ENCODE measurements around the gene VSIG10L.
A peak's percentile ranks its signal among the peaks of the same experiment; 100 is the strongest.

Gene VSIG10L

DNA sequence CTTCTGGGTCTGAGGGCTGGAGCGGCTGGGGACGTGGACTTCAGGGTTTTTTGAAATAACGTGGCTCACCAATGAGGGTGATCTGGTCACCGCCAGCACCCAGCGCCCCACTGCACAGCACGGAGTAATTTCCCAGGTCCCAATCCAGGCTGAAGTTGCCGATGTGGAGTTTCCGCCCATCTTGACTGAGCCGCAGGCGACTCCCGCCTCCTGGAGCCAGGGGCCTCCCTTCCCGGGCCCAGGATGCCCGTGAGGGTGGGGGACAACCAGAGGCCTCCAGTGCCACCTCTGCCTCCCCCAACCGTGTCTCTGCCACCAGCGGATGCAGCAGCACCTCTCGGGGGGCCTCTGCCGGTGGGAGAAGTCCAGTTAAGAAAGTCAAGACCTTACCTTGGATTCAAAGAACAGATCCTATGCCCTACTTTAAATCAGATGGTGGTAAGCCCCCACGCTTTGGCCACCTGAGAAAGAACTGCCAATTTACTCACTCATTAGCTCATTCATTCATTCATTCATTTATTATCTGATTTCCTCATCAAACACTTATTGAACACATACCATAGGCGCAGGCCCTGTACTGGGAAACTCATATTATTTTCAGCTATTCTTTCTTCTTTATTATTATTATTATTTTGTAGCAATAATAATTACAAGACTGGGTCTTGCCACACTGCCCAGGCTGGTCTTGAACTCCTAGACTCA lies 3.9 kb downstream of the VSIG10L start:
- no peak for DNase-seq

DNA sequence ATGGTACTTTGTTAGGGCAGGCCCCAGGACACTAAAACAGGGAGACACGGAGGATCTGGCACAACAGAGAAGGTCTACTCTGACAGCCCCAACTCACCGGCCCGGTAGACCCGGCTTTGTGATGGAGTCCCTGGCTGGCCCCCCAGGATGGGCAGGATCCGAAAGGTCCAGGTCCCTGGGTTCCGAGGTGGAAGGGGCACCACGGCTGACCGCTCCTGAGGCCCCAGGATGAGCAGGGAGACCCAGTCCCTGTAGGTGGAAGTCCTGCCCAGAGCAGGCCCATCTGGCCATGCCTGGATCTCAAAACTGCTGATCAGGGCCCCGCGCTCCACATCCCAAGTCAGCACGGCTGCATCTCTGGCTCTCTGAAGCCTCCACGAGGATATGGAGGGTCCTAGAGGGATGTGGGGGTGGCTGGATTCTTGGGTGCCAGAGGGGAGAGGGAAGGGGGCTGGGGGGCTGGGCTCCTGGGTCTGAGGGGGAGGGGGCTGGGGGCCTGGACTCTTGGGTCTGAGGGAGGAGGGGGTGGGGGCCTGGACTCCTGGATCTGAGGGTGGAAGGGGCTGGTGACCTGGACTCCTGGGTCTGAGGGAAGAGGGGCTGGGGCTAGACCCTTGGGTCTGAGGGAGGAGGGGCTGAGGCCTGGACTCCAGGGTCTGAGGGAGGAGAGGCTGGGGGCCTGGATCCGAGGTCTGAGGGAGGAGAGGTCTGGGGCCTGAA lies 4.6 kb downstream of the VSIG10L start:
- no peak for DNase-seq

DNA sequence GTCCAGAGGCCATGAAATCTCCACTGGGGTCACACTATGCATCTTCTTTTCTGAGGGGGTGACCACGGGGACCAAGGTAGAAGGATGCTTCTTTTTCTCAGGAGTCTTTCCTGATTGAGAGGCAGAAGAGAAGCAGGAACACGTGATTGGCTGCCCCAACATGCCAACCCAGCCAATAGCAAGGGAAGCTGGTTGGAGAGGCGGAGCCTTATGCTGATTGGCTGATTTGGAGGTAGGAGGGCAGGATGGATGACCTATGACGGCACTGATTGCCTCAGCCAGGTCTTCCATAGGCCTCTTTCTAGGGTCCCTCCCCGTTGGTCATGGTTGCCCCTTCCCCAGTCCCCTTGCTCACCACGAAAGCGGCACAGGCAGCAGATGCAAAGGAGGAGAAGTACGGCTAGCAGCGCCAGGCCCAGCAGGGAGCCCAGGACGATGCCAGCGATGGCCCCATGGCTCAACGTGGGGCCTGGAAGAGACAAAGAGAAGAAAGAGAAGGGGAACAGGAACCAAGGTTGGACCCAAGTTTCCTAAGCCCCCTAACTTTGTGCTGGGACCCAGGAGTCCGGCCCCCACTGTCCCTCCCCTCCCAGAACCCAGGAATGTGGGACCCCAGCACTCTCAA lies 8.0 kb downstream of the VSIG10L start:
- DNase-seq: no peak

DNA sequence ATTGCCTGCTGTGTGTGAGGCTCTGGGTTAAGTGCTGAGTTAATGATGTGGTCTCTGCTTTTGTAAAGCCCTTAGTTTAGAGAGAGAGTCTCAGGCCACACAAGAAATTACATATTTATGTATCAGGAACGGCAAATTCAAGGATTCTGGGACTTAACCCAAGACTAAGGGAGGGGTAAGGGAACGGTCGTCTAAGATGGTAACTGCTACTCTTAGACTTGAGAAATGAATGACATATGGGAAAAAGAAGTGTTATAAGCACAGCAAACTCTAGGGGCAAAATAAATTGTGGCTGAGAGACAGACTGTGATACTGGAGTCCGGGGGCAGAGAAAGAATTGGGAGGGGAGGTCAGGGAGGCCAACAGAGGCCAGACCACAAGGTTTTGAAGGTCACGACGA lies 10.2 kb downstream of the VSIG10L start:
- DNase-seq: no peak

DNA sequence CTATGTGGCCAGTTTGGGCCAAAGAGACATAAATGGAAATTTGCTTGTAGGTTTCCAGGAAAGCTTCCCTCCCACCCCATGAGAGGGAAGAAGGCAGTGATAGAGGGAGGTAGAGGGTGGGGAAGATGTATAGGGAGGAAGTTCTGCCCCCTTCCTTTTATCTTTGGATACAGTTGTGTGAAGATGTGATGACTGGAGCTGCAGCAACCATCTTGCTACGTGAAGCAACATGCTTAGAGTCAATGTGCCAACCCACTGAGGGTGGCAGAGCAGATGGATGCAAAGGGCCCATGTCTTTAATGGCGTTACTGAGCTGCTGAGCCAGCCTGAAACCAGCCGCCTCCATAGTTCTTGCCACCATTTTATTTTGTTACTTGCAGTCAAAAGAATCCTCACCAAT lies 10.7 kb downstream of the VSIG10L start:
- no peak for DNase-seq

DNA sequence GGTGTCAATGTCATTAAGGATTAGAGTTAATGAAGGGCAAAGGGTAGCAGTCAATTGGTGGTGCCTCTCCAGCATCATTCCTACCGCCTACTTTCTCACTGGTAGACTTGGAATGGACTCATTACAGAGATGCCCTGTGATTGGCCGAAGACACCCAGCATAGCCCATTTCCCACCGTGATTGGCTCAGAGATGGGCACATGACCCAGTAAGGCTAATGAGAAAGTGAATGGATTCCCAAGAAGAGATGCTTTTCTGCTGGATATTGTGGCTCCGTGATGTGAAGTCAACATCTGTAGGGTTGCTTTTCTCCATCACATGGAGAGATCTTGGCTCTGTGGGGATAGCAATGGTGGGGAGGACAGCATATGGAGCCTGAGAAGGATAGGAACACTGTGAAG lies 11.6 kb downstream of the VSIG10L start:
- DNase-seq: no peak

DNA sequence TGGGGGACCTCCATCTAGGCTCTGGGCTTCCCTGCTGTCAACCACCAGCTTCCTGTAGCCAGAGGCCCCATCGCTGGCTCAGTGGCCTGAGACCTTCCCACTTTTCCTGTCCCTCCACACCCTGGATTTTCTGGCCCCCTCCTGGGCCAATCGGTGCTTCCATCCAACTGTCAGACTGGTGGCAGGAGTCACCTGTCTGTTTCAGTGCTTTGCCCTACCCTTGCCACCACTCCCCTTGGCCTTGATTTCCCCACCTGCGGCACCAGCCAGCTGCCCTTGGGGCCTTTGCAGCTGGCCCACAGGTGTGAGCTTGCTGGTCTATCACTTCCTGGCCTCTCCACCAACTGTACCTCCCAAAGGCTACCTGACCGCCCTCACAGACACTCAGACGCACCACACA lies 12.5 kb downstream of the VSIG10L start:
- DNase-seq: no peak

DNA sequence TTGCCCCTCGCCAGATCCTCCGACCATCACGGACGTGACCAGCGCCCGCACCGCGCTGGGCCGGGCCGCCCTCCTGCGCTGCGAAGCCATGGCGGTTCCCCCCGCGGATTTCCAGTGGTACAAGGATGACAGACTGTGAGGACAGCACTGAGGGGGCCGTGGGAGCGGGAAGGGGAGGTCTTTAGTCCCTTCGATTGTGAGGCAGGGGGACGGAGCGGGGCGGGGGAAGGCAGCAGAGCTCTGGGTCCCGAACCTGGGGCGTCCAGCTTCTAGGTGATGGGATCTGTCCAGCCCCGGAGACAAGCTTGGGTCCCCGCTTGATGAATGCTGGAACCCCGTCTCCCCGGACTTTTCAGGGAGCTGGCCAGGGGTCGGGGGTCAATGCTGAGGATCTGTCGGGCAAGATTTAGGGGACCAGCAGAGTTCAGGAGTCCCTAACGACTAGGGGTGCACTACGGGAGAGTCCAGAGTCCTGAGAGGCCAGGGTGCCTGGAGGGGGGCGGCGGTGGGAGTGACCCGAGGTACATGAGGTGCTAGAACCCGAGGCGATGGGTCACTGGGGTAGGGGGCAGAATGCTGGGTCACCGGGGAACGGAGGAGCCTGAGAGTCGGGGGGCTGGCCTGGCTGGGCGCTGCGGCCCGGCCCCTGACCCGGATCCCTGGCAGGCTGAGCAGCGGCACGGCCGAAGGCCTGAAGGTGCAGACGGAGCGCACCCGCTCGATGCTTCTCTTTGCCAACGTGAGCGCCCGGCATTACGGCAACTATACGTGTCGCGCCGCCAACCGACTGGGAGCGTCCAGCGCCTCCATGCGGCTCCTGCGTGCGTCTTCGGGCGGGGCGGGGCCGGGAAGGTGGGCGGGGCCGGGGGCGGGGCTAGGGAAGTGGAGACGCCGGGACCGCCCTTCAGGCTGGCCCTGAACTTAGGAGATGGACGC lies 14.6 kb downstream of the VSIG10L start:
- peak; percentile 76 for DNase-seq

DNA sequence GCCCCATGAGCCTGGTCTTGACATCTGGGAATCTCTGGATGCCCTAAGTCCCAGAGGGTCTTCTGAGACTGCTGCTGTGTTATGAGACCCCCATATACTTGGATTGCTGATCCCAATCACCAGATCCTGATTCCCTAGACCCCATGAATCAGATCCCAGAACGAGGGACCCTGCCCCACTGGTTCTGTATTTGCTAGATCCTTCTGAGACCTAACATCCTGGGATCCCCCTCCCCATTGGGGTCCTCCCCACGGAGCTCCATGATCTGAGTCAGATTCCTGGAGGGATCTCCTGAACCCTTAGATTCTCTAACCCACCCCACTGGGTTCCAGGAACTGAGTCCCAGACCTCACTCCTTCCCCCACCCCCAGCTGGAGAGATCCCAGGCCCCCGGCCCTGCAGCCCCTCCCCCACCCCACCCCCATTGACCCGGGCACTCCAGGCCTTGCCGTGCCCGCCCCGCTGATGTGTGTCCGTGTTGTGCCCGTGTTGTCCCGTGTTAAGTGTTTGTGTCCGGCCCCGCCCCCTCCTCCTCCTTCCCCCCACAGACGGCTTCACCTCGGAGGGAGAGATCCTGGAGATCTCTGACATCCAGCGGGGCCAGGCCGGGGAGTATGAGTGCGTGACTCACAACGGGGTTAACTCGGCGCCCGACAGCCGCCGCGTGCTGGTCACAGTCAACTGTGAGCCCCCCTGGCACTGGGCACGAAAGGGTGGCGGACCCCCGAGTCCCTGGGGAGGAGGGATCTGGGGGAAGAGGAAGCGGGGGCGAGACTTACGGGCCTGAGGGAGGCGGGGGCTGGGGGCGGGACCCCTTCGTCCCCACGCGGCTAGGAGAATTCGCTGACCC lies 15.5 kb downstream of the VSIG10L start:
- no peak for DNase-seq

DNA sequence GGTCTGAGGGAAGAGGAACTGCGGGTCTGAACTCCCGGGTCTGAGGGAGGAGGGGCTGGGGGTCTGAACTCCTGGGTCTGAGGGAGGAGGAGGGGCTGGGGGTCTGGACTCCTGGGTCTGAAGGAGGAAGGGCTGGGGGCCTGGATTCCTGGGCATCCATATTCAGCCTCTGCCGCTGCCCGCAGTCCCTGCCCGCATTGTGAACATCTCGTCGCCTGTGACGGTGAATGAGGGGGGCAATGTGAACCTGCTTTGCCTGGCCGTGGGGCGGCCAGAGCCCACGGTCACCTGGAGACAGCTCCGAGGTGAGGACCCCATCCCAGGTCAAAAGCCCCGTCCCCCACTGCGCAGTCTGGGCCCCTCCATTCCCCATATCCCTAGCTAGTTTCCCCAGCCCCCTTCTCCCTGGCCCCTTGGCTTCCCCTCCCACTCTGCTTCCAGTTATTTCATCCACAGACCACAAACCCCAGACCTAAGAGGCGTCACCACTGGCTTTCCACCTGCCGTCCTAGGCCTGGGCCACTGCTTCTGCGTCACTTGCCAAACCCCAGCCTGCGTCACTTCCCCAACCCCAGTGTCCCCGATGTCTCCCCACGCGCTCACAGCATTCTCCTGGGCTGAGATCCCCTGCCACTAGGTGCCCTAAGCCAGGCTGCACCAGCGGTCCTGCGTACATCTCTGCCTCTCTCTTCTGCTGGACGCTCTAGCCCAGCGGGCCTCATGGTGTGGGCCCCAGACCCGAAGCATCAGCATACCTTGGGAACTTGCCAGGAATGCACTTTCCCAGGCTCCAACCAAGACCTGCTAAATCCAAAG lies 16.6 kb downstream of the VSIG10L start:
- DNase-seq: no peak

DNA sequence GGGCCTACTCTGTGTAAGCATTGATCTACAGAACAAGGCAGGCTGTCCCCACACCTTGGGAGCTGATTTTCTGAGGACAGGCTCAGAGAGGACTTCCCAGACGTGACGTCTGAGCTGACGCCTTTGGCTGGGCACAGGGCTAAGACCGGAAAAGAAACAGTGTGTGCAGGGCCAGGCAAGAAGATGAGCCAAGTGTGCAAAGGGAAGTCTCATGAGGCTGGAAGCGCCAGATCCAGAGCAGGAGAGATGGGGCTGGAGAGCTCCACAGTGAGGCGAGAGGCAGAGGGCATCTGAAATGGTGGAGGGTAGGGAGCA lies 17.8 kb downstream of the VSIG10L start:
- DNase-seq: peak; percentile 42

DNA sequence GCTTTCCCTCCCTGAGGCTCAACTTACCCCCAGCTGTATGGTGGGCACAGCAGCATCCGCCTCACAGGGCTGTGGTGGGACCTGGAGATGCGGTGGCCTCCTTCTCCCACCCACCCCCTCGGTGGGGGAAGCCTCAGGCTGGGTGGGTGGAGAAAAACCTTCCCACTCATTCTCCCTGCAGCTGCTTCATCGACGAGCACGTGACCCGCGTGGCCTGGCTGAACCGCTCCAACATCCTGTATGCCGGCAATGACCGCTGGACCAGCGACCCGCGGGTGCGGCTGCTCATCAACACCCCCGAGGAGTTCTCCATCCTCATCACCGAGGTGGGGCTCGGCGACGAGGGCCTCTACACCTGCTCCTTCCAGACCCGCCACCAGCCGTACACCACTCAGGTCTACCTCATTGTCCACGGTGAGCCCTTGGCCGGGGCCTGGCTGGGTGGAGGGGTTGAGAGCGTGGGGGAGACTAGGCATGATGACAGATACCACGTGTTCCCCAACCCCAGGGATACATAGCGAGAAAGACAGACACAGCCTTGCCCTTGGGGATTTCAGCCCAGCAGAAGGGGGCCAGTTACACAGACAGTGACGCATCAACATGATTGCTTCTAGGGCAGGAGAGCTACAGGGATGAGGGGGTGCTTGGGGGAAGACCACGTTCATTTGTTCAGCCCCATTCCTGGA lies 18.3 kb downstream of the VSIG10L start:
- peak; percentile 67 for DNase-seq

DNA sequence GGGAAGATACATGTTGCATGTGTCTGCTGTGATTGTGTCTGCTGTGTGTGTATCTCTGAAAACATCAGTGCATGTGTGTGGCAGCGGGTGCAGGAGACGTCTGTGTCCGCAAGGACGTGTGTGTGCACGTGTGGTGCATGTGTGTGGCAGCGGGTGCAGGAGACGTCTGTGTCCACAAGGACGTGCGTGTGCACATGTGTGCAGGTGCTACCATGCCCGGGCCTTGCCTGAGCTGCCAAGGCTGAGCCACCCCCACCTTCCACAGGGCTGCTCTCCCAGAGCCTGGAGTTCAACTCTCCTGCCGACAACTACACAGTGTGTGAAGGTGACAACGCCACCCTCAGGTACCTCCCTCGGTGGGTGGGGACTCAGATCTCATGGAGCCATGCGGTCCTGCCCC lies 20.1 kb downstream of the VSIG10L start:
- no peak for DNase-seq

DNA sequence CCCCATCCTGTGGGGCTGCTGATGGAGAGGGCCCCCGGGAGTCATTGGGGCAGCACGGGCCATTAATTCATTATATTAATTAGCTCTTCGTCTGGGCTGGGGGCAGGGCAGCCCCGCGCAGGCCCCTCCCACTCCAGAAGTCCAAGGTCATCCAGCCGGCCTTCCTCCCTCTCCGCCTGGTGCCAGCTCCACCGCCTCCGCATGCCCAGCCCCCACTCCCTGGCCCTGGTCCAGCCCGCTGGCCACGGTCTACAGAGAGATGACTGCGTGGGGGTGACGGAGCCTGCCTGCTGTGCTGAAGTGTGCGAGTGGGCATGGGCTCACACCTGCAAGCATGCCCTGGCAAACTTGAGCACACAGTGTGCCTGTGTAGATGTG lies 21.7 kb downstream of the VSIG10L start:
- no peak for DNase-seq

DNA sequence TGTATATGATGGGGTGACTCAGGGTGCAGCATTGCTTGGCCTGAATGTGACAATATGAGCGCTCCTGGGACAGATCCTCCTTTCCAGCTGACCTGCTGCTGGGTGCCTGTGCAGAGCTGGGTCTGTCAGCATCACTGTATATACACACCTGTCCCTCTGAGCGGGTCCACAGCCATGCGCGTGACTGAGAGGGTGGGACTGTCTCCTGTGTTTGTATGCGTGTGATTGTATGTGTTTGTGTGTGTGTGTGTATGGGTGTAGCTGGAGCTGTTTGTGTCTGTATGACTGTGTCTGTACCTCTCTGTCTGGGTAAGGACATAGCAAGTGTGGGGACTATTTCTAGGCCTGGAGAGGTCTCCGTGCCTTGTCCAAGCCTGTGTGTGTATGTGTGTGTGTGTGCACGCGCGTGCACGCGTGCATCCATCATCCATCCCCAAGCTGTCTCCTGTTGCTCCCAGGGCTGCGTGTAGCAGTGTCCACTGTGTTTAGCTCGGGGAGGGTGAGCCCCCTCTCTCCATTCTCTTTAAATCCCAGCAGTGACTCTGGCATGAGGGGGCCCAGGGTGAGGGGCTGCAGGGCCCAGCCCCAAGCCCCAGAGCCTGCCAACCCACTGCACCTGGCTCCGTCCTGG lies 22.2 kb downstream of the VSIG10L start:
- peak; percentile 84 for DNase-seq

DNA sequence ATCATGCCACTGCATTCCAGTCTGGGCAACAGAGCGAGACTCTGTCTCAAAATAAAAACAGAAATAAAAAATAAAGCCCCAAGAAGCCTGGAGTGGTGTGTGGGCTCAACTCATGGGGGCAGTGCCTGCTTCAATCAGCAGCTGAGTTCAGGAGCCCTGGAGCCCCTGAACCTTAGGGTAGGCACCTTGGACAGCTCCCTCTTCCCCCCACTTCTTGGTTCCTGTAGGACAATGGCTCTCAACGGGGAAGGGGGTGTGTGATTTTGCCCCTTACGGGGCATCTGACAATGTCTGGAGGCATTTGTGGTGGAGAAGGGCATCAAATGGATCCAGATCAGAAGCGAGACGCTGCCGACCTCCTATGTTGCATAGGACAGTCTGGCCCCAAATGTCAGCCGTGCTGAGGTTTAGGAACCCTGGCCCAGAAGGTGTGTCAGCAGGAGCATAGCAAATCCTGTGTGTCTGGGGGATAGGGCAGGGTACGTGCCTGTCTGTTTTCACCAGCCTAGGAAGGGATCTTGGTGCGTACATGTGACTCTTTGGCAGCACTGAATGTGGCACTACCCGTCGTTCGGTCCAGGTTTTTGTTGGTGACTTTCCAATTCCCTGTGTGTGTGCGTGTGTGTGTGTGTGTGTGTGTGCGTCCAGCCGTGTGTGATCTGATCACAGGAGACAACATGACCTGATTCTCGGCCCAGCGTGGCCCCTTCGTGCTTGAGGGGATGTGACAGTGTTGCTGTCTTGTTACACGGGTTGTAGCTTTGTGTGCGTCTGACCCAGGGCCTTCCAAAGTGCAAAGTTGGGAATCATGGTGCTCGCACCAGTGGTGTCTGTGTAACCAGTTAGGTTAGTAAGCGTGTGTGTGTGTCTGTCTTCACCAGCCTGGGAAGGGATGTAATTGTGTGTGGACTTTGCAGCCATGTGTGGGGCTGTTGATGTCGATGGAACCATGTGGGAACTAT lies 23.0 kb downstream of the VSIG10L start:
- peak; percentile 87 for DNase-seq

DNA sequence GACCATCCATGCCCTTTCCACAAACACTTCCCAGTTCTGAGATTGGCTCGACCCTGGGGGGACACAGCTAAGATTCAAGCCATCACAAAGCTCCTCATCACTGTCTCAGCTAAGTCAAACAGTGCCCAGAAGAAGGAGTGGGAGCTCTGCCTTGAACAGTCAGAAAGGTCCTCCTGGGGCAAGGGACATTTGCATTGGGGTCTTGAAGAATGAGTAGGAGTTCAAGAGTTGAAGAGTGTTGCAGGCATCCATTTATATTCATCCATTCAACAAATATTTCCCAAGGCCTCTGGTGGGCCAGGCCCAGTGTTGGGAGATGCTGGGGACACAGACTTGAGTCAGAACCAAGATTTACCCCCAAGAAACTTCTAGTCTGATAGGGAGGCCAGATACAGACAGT lies 24.0 kb downstream of the VSIG10L start:
- no peak for DNase-seq

DNA sequence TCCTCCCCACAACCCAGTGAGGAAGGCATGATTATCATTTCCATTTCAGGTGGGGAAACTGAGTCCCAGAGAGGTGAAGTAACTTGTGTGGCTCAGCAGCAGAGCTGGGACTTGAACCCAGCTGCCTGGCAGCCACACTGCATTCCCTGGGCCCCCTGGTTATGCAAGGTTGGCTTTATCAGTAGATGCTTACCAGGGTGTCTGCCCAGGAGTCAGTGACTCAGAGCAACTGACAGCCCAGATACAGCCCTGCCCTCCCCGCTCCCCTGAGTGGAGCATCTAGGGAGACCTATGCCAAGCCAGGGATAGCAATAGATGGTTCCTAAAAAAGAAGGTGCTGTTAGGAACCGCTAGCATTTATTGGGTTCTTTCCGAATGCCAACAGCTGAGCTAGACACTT lies 24.6 kb downstream of the VSIG10L start:
- DNase-seq: no peak

DNA sequence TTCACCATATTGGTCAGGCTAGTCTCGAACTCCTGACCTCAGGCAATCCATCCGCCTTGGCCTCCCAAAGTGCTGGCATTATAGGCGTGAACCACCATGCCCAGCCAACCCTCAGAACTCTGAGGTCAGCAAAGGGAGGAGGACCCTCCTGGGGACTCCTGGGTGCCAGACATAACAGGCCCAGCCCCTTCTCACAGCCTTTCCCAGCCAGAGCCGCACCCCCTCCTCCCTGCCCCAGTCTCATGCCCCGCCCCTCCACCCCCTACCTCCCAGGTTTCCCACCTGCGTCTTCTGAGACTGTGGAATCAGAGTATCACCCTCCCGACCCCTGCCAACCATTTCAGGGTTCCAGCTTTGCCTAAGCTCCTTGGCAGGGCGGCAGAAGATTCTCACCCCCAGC lies 25.3 kb downstream of the VSIG10L start:
- no peak for DNase-seq

All from retina (tissue), 1 donor.